Activated CD4-positive, alpha-beta T cell treated with anti-CD3 and anti-CD28 coated beads for 4 hours (primary cell): ENCODE measurements around the gene NBPF11.
"Not testable (repeated sequence)": the region's sequence is repeated elsewhere in the genome, so short reads cannot be mapped to it uniquely, and the experiment has no call there.

Source experiments
- DNase-seq, 2 donors: peaks; one replicate each; pipeline ENCODE4 v3.0.0-alpha.2; 2020

The NBPF11 gene

DNA sequence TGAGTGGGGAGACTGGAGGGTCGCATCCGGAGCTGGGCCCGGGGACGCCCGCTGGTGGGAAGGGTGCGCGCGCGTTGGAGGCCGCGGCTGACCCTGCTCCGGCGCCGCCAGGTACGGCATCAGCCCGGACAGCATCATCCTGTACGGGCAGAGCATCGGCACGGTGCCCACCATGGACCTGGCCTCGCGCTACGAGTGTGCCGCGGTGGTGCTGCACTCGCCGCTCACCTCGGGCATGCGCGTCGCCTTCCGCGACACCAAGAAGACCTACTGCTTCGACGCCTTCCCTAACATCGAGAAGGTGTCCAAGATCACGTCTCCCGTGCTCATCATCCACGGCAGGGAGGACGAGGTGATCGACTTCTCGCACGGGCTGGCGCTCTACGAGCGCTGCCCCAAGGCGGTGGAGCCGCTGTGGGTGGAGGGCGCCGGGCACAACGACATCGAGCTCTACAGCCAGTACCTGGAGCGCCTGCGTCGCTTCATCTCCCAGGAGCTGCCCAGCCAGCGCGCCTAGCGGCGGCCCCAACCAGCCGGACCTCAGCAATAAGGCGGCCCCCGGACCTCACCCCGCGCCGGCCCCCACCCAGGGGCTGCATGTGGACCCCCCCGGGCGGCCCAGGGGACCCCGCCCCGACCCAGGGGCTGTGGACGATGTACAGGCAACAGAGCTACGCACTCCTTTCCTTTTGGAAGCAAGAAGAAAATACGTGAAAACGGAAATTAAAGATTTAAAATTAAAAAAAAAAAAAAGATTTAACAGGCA is 2.8 kb downstream of the NBPF11 start:
- DNase-seq, result not testable (repeated sequence)

DNA sequence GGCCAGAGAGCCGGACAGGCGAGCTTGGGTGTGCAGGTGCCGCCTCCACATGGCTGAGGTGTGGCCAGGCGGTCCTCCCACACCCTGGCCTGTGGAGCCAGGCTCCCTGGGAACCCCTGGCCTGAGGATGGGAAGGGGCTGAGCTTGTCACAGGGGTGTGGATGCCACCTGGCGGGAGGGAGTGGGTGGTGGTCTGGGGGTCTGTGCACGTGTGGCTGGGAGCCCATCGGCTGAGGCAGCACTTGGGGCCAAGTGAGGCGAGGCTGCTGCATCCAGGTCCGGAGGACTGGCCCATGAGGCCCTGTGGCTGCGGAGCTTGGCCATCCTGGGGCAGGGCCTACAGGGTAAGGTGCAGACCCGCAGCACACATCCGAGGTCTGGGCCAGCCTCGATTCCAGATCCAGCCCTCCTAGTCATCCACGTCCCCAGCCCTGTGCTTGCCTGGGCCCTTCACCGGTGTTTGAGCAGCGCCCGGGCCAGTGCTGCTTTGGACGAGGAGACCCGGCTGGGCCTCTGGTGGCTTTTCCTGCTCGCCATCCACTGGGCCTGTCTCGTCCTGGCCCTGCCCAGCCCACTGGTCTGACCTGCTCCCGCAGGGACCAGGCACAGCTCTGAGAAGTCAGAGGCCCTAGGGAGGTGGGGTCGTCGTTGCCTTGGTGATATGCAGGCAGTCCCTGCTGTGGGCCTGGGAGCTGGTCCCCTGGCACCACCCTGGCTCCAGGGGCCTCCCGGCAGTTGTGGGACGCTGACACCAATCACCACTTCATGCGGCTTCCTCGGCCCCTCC is 4.8 kb downstream of the NBPF11 start:
- not testable (repeated sequence) for DNase-seq

DNA sequence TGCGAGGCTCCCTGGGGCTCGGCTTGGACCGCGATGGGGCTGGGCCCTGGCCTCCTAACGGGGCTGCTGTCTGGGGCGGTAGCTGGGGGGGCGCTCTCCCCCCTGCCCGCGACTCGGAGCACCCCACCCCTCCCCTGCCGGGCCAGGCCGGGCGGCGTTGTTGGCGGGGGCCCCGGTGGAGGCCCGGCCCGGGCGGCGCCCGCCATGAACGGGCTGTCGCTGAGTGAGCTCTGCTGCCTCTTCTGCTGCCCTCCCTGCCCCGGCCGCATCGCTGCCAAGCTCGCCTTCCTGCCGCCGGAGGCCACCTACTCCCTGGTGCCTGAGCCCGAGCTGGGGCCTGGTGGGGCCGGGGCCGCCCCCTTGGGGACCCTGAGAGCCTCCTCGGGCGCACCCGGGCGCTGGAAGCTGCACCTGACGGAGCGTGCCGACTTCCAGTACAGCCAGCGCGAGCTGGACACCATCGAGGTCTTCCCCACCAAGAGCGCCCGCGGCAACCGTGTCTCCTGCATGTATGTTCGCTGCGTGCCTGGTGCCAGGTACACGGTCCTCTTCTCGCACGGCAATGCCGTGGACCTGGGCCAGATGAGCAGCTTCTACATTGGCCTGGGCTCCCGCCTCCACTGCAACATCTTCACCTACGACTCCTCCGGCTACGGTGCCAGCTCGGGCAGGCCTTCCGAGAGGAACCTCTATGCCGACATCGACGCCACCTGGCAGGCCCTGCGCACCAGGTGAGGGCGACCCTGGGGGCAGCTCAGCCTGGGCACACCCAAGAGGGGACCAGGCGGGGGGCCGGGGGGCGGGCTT is 5.7 kb downstream of the NBPF11 start:
- DNase-seq, result not testable (repeated sequence)

DNA sequence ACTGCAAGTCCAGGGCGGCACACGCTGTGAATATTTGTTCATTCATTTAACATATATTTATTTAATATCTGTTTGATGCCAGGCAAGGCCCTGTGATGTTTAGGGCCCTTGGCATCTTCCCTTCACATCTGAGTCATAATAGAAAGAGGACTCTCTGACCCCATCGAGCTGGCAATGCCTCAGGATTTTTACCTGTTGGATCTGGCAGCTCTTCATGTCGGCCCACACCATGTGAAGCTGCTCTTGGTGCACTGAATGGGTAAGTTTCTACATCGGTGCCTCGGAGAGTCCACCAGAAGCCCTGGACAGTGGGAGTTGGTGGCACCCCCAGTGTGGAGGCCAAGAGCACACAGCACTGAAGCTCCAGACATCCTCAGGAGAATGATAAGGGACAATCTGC is 8.9 kb downstream of the NBPF11 start:
- DNase-seq, result not testable (repeated sequence)

DNA sequence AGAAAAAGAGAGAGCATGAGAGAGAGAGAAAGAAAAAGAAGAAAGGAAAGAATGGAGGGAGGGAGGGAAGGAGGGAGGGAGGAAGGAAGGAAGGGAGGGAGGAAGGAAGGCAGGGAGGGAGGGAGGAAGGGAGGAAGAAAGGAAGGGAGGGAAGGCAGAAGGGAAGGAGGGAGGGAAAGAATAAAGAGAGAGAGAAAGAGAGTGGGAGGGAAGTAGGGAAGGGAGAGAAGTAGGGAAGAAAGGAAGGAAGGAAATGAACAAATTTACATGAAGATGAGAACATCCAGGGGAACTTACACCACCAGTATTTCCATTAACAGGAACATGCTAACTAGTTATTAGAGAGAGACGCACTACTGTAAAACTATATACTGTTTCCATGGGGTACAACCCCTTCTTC is 10.1 kb downstream of the NBPF11 start:
- not testable (repeated sequence) for DNase-seq

GRCh38 chr1:148138606-148139005 is 13.5 kb downstream of the NBPF11 start:
- not testable (repeated sequence) for DNase-seq

GRCh38 chr1:148122341-148122740 is 29.7 kb downstream of the NBPF11 start:
- DNase-seq, result not testable (repeated sequence)

DNA sequence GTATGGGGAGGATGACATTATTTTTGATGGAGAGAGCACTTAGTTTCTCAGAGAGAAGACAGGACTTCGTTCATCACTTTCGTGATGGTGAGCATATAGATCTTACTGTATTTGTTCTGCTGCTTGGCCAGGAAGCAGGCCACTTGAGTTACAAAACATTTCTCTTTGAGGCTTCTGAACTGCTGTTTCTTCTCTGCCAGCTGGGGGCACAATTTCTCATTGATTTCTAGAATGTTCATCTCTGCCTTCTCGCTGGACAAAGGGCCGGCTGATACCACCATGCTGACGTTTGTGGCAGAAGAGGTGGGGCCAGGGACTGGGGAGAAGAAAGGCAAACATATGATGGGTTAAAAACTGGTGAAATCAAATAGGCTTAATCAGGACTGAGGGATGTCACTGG is 31.7 kb downstream of the NBPF11 start:
- not testable (repeated sequence) for DNase-seq

- not testable (repeated sequence) for DNase-seq
Measured at GRCh38 chr1:148095732-148096131, 56.3 kb downstream of the NBPF11 start.

GRCh38 chr1:148086196-148086595 is 65.9 kb downstream of the NBPF11 start:
- DNase-seq, result not testable (repeated sequence)

- not testable (repeated sequence) for DNase-seq
Measured at GRCh38 chr1:148081205-148081604, 70.9 kb downstream of the NBPF11 start.

DNA sequence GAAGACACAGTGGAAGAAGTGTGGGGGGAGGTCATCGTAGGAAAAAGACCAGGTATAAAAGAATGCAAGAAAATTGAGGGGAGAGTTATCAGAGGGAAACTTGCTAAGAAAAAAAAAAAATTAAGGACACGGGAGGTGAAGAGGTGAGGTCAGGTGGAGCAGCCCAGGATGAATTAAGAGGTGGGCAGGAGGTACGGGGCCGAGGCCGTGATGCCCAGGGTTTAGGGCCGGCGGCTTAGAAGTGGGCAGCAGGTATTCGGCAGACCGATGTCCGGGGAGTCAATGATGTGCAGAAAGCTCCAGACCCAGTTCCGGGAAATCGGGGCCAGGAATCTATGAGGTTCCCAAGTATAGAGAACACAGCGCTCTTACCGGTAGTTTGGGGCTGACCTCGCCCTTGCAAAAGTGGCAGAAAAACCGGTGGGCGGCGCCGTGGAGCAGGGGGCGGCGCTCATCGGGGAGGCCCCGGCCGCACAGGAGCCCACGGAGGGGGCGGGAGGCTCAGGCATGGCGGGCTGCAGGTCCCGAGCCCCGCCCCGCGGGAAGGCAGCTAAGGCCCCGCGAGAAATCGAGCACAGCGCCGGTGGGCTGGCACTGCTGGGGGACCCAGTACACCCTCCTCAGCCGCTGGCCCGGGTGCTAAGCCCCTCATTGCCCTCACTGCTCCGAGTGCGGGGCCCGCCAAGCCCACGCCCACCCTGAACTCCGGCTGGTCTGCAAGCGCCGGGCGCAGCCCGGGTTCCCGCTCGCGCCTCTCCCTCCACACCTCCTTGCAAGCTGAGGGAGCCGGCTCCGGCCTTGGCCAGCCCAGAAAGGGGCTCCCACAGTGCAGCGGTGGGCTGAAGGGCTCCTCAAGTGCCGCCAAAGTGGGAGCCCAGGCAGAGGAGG is 73.2 kb downstream of the NBPF11 start:
- not testable (repeated sequence) for DNase-seq

DNA sequence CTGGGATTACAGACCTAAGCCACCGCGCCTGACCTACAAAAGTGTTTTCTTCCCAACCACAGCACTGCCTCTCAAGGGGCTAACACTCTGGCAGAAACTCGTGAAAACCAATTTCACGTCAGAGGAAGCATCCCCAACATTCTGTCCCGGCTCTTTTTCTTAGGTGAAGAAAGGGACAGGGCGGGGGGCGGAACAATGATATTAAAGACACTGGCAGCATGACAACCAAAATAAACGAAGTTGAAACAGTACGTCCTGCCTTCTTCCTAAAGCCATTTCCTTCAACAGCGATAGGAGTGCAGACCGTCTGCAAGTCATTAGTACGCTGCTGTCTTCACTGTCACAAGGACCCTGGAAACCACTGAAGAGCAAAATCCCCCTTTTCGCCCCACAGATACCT is 74.0 kb downstream of the NBPF11 start:
- not testable (repeated sequence) for DNase-seq

GRCh38 chr1:148077458-148077857 is 74.6 kb downstream of the NBPF11 start:
- not testable (repeated sequence) for DNase-seq

DNA sequence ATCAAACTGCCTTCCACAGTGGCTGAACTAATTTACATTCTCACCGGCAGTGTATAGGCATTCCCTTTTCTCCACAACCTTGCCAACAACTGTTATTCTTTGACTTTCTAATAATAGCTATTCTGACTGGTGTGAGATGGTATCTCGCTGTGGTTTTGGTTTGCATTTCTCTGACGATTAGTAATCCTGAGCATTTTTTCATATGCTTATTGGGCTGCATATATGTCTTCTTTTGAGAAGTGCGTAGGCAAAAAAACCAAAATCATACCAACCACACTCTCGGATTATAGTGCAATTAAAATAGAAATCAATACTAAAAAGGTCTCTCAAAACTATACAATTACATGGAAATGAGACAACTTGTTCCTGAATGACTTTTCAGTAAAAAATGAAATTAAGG is 78.7 kb downstream of the NBPF11 start:
- DNase-seq, result not testable (repeated sequence)

- not testable (repeated sequence) for DNase-seq
Measured at GRCh38 chr1:148068606-148069005, 83.5 kb downstream of the NBPF11 start.

- not testable (repeated sequence) for DNase-seq
Measured at GRCh38 chr1:148068201-148068600, 83.9 kb downstream of the NBPF11 start.

DNA sequence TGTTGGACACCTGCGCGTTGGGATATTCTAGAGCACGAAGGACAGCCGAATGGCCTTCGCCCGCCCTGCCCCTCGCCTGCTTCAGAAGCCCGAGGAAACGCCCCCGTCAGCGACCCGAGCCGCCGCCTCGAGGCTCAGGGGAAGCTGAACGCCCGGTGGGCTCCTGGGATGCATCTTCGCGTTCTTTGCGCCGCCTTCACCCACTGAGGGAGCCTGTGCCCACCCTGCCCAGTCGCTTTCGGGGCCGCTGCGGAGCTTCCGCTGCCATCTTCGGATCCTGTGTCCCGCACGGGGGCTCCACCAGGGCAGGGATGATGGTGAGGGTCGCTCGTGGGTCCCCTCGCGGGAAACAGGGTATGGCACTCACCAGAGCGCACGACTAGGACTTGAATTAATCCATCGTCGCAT is 91.8 kb downstream of the NBPF11 start:
- not testable (repeated sequence) for DNase-seq

DNA sequence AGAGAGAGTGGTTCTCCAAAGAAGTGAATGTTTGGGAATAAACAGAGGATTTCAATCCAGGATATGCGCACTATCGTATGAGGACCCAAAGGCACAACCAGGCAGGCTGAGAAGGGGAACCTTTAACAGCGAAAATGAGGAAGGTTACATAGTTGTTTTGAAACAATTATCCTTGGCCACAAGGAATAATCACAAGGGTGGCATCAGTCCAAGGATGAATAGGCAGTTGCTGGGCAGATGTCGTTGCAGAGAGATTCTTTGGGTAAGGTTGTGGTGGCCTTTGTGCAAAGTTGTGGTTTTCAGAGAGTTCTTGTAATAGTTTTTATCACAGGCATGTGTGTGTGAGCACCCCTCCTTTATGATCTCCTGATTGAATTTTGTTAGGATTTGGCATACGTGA is 94.7 kb downstream of the NBPF11 start:
- not testable (repeated sequence) for DNase-seq
